Central memory CD4-positive, alpha-beta T cell (primary cell): ENCODE data around the gene GLB1L2.

Experiments
- DNase-seq: peaks from one replicate; pipeline ENCODE4 v3.0.0; 2022

GLB1L2 gene

DNA sequence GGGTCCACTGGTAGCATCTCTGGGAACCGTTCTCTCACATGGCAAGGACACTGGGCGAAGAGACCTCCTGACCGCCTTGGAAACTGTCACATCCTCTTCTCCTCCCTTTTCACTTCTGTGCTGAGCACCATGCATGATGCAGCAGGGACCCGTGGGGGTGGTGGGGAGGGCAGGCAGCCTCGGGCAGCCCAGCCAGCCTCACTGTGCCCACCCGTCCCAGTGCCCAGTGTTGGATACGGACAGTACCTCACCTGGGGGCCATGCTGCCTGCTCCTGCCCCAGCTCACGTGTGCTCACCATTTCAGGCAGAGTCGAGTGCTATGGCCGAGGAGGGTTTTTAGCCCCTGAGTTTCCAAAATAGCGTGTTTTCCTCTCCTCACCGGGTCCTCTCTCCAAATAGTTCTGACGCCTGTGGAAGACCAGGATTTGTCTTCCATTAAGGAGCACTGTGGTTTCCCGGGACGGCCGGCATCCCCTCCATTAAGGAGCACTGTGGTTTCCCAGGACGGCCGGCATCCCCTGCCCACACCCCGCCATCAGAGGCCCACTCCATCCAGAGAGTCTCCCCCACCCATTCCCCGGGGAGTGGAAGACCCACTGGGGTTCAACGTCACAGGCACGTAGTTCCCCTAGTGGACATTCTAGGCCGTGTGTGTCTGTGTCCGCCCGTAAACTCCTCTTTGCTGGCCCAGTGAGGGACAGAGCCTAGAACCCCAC is 57.8 kb downstream of the GLB1L2 start:
- DNase-seq: no peak

DNA sequence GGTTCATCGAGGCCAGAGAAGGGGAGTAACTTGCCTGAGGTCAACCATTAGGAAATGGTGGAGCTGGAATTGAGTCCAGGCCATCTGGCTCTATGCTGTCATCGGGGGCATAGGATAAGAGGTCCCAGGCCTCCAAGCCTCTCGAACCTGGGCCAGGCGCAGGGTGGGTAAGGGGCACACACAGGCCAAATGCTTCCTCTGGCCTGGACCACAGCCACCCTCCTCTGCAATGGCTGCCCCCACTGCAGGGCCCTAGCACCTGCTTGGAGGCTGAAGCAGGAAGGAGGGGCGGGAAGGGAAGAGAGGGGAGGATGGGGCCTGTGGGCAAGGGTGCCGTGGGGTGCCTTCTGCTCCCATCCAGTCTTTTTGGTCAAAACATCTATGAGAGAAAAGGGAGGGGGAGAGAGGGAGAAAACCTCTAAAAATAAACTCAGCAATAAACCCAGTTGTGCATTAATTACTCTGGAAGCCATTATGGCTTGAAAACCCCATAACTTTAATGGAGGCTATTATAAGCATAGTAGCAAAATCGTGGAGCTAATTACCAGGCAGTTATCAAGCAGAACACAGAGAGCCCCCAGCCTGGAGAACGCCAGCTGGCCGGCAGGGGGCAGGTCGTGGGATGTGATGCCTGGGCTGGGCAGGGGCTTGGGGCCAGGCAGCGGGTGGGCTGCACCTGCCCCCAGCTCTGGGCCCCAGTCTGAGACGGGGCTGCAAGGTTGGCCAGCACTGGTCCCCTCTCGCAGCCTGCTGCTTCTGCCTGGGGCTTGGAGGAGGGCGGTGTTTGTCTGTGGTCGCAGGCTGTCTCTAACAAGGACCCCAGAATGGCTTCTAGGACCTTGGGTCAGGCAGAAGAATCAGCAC is 59.1 kb downstream of the GLB1L2 start:
- DNase-seq: no peak

DNA sequence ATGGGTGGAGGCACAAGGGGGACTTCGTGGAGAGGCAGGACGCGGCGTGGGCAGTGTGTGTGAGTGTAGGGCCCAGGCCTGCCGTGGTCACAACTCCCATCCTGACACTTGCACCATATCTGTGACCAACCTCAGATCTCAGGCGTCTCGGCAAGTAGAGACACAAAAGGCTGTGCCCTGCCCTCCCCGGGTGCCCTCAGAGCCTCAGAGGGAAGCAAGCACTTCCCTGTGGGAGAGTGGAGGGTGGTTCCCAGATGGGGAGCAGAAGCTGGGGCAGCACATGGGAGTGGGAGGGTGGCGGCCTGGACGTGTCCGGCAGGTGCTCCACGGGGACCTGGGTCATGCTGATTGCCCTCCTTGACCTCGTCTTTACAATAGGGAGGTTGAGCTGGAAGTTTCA is 59.9 kb downstream of the GLB1L2 start:
- no peak for DNase-seq

- no peak for DNase-seq
Observed at GRCh38 chr11:134392953-134393615, 61.3 kb downstream of the GLB1L2 start.

- DNase-seq: no peak
Observed at GRCh38 chr11:134393638-134394037, 61.9 kb downstream of the GLB1L2 start.

GRCh38 chr11:134394311-134394710 is 62.5 kb downstream of the GLB1L2 start:
- DNase-seq: no peak

GRCh38 chr11:134395002-134395401 is 63.2 kb downstream of the GLB1L2 start:
- DNase-seq: no peak

DNA sequence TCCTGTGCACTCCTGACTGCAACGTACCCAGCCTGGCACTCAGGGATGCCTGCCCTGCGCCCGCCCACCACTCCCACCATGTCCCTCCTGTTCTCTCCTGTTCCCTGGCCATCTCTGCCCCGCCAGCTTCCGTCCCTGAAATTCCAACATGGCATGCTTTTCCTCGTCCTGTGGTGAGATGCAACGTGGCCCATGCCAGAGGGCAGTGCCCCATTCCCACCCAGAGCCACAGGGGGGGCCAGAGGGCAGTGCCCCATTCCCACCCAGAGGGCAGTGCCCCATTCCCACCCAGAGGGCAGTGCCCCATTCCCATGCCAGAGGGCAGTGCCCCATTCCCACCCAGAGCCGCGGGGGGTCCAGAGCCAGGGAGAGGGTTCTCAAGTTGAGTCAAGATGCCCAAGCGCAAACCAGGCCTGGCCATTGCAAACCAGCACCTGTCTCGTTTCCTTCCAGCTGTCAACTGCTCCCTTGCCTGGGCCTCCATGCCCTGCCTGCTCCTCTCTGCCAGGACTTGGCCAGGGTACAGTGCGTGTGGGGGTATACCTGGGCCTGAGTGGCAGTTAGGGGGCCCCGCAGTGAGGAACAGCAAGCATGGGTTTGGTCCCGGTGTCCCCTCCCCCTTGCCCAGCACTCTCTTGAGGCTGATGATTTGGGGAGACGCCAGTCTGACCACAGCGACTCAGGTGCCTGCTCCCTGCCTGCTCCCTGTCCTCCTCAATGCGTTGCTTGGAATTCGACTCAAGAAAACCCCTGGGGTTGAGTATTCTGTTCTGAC is 65.7 kb downstream of the GLB1L2 start:
- no peak for DNase-seq

DNA sequence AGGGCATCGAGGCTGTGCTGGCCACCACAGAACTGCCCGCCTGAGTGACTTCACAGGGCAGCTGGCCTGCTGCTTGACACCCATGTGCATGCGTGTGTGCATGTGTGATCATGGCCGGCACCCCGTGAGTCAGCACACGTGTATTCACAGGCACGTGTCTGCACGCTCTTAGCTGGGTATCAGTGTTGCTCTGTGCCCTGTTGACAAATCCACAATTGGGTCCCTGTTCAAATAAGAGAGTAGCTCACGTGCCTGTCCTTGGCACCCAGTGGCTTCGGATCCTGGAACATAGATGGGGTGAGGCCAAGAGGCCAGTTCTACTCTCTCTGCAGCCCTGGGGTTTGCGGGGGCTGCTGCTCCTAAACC is 66.3 kb downstream of the GLB1L2 start:
- no peak for DNase-seq

DNA sequence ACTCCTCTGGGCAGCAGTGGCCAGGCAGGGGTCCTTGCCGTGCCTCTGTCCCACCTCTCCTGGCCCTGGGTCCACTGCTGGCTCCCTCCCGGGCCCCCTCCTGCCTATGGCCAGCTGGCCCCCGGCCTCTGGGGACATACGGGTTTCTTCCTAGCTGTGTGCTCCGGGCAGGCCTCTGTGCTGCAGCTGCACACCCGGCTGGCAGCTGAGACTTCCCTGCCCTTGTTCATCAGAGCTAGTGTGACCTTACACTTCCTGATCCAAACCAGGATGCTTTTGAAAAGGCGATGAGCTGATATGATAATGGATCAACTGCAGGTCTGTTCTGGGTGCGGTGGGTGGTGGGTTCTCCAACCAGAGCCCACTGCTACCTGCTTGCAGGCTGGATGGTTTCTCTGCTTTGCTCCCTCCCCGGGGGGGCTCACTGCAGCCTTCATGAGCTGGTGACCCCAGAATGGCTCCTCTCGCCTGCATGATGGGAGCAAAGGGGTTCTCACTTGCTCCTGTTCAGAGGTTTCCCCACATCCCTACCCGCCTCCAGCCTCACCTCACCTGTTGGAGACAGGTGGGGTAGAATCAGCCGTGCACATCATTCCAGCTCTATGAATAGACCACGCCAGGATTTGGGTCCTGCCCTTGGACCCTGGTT is 67.0 kb downstream of the GLB1L2 start:
- no peak for DNase-seq

GRCh38 chr11:134399293-134399654 is 67.5 kb downstream of the GLB1L2 start:
- DNase-seq: no peak

- DNase-seq: no peak
Observed at GRCh38 chr11:134399996-134400395, 68.2 kb downstream of the GLB1L2 start.

DNA sequence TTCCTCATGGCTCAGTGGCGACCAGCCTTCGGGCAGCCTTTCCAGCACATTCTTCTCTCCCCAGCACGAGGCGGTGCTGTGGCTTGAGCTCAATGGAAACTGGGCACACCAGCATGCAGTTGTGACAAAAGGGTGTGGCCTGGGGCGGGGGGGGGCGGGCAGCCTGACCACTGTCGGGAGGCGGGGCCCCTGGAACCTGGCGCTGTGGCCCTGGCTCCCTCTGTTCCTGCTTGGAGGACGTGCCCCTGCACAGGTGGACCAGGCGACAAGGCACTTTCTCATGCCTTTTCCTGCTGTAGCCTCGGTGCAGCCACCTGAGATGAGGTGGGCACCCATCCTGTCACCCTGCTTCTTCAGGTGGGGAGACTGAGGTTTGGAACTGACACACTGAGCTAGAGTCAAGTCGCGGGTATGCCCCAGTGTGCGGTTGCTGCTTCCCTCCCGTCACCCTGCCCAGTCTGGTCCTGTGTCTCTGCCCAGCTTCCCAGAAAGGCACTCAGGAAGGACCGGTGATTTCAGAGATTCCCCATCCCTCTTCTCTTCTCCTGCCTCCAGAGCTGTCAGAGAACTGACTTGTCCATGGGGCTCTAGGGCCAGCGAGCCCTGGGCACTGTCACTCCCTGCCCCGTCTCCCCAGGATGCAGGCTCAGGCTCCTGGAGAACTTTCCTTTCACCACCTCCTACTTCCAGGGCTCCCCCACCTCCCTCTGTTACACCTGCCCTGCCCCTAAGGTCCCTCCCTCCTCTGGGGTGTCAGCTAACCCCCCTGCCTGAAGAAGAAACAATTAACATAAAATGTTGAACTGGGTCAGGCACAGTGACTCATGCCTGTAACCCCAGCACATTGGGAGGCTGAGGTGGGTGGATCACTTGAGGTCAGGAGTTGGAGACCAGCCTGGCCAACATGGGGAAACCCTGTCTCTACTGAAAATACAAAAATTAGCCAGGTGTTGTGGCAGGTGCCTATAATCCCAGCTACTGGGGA is 70.3 kb downstream of the GLB1L2 start:
- DNase-seq: no peak

DNA sequence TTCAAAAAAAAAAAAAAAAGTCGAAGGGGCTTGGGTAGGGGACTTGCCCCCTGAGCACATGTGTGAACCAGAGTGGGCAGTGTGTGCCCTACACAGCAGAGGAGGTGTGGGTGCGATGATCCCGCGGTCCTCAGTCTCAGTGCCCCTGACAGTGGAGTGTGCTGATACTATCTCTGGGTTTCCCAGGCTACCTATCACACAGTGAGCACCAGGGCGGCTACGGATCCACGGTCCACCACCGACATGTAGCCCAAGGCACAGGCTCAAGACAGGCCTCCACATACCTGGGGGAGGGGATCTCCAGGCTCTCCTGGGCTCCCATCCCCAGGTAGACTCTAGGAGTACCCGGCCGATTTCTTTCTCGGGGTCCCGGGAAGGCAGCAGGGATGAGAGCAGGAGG is 71.1 kb downstream of the GLB1L2 start:
- DNase-seq: no peak

GRCh38 chr11:134404575-134405341 is 73.0 kb downstream of the GLB1L2 start:
- DNase-seq: no peak

DNA sequence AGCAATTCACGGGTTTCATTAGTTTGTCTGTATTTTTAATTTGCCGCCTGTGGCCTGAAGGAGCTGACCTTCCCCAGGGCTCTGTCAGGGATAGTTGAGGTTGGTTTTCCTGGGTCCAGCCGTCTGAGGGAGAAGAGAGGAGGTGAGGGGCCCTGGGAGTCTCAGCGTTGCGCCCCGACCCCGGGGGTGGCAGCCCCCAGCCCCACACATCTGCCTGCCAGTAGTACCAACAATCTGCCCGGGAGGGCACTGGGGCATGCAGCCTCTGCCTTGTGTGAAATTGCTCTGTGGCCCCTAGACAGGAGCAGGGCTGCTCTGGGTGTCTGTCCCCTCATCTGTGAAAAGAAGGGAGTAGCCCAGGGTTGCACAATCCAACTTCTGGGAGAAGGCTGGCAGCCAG is 73.6 kb downstream of the GLB1L2 start:
- DNase-seq: no peak

DNA sequence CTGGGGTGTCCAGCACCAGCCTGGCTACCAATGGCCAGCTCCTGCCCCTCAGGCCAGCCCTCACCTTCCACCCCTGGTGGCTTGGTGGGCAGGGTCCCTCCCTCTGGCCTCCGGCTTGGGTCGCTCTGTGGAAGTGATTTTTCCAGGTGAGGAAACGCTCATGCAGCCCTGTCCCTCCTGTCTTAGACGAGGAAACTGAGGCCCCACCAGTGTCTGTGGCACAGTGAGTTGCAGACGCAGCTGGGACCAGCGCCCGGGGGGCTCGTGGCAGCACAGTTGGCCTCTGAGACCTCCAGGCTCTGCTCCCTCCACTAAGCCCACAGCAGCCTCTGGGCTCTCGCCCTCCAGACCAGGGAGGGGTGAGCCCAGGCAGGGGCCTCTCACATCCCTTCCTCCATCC is 74.1 kb downstream of the GLB1L2 start:
- DNase-seq: no peak

DNA sequence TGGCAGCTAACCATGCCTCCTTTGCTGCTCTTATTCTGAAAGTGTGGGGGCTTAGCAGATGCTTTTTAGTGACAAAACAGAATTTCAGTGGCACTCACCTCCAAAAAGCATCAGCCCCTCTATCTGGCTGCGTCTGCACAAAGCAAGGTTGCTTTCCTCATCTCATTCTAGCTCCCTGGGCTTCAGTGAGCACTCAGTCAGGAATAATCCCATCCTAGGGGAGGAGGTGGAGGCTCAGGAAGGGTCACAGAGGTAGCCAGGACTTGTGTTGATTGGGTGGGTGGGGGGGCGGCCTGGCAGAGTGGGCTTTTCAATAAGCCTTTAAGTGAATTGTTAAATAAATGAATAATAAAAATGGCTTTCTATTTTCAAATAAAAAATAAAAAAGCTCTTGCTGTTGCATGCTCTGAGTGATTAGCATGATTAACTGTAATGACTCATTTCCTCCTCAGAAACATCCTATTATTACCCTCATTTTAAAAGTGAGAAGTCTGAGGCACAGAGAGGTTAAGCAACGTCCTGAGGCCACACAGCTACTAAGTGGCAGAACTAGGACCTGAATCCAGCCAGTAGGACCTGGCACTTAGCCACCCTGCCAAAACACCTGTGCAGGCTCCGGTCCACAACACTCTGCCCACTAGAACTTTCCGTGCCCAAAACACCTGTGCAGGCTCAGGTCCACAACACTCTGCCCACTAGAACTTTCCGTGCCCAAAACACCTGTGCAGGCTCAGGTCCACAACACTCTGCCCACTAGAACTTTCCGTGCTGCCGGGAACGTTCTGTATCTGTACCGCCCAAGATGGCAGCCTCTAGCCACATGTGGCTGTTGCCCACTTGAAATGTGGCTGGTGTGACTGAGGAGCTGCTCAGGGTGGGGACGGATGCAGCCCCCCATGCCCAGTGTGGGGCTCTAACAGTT is 74.7 kb downstream of the GLB1L2 start:
- no peak for DNase-seq

DNA sequence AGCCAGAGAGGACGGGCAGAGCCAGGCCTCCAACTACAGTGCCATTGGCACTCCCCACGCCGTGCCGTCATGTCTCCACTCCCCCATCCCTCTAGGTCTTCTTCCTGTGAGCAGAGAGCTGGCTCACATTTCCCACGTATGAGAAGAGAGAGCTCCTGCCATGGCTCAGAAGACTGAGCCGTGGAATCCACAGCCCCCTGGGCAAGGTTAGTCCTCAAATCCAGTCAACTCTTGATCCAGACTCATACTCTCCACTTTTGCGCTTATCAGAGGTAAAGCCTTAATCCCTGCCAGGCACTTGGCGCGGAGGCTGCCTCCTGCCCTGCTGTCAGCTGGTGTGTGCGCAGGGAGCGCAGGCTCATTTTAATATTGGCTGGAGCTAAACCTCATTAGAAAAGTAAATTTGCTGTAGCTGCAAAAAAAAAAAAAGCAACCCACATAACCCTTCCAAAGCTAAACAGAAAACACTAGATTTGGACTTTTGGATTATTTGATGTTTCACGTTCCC is 75.6 kb downstream of the GLB1L2 start:
- DNase-seq: no peak
